ENCODE measurements around the gene C1orf174. TPM values are rescaled to one million over a fixed set of nuclear protein-coding genes. Genes with fewer than 3 reads are reported as not detected.

C1orf174 gene
- total RNA-seq, 3 donors from 2014 or later = 17.6 to 24.9 (median 18.1) TPM

- no peak overlapping the region for H3K4me3 ChIP-seq
- no peak for DNase-seq (ENCODE audit: low spot score in 2 of 2)
- peaks cover 7 to 14% of the 10 kb centered on the region in 2 donors for H3K9me3 ChIP-seq
- H3K4me1 ChIP-seq = no peaks in the 10 kb centered on the region
- H3K27ac ChIP-seq = no peak overlapping the region
- H3K36me3 ChIP-seq = peaks cover 13% of the 10 kb centered on the region
- intact Hi-C loops (cut with DNase I; ENCODE audit: low total_unique reads) = no loop called here
- H3K27me3 ChIP-seq = no peaks in the 10 kb centered on the region
- TF ChIP-seq POLR2A (IDR thresholded peaks at IDR 0.05) (no peak), CTCF (IDR thresholded peaks at IDR 0.05) (no peak), POLR2AphosphoS5 (IDR thresholded peaks at IDR 0.05) (no peak)
These were observed 25.3 kb downstream of the C1orf174 start for GRCh38 chr1:3874736-3875135.

GRCh38 chr1:3872546-3872945, 27.5 kb downstream of the C1orf174 start:
- H3K4me3 ChIP-seq = no peak overlapping the region
- TF ChIP-seq CTCF (IDR thresholded peaks at IDR 0.05) (no peak), POLR2AphosphoS5 (IDR thresholded peaks at IDR 0.05) (no peak), POLR2A (IDR thresholded peaks at IDR 0.05) (no peak)
- intact Hi-C loops (cut with DNase I; ENCODE audit: low total_unique reads) = no loop called here
- H3K27ac ChIP-seq = no peak overlapping the region
- no peaks in the 10 kb centered on the region for H3K9me3 ChIP-seq
- H3K27me3 ChIP-seq = no peaks in the 10 kb centered on the region
- H3K4me1 ChIP-seq = no peaks in the 10 kb centered on the region
- peaks cover 4% of the 10 kb centered on the region for H3K36me3 ChIP-seq
- DNase-seq (ENCODE audit: low spot score in 2 of 2) = no peak

GRCh38 chr1:3871451-3871805, 28.6 kb downstream of the C1orf174 start:
- H3K27me3 ChIP-seq = no peaks in the 10 kb centered on the region
- H3K9me3 ChIP-seq = no peaks in the 10 kb centered on the region
- no peak overlapping the region for H3K27ac ChIP-seq
- no peak overlapping the region for H3K4me3 ChIP-seq
- TF ChIP-seq CTCF (IDR thresholded peaks at IDR 0.05) (no peak), POLR2AphosphoS5 (IDR thresholded peaks at IDR 0.05) (no peak), POLR2A (IDR thresholded peaks at IDR 0.05) (no peak)
- DNase-seq (ENCODE audit: low spot score in 2 of 2) = no peak
- no peaks in the 10 kb centered on the region for H3K4me1 ChIP-seq
- no peaks in the 10 kb centered on the region for H3K36me3 ChIP-seq
- intact Hi-C loops (cut with DNase I; ENCODE audit: low total_unique reads) = no loop called here

GRCh38 chr1:3869751-3870301, 30.2 kb downstream of the C1orf174 start:
- intact Hi-C loops (cut with DNase I; ENCODE audit: low total_unique reads) = no loop called here
- no peaks in the 10 kb centered on the region for H3K27me3 ChIP-seq
- H3K27ac ChIP-seq = no peak overlapping the region
- no peak overlapping the region for H3K4me3 ChIP-seq
- no peaks in the 10 kb centered on the region for H3K9me3 ChIP-seq
- H3K36me3 ChIP-seq = no peaks in the 10 kb centered on the region
- H3K4me1 ChIP-seq = no peaks in the 10 kb centered on the region
- no peak for TF ChIP-seq CTCF (IDR thresholded peaks at IDR 0.05)
- TF ChIP-seq POLR2AphosphoS5 (IDR thresholded peaks at IDR 0.05) = no peak
- no peak for TF ChIP-seq POLR2A (IDR thresholded peaks at IDR 0.05)
- DNase-seq (ENCODE audit: low spot score in 2 of 2) = no peak

GRCh38 chr1:3868464-3869006, 31.5 kb downstream of the C1orf174 start:
- H3K27me3 ChIP-seq = no peaks in the 10 kb centered on the region
- no peaks in the 10 kb centered on the region for H3K9me3 ChIP-seq
- H3K36me3 ChIP-seq = no peaks in the 10 kb centered on the region
- H3K4me1 ChIP-seq = no peaks in the 10 kb centered on the region
- H3K4me3 ChIP-seq = no peak overlapping the region
- TF ChIP-seq CTCF (IDR thresholded peaks at IDR 0.05) = no peak
- no peak for TF ChIP-seq POLR2A (IDR thresholded peaks at IDR 0.05)
- no peak for TF ChIP-seq POLR2AphosphoS5 (IDR thresholded peaks at IDR 0.05)
- no peak overlapping the region for H3K27ac ChIP-seq
- intact Hi-C loops (cut with DNase I; ENCODE audit: low total_unique reads) = no loop called here
- DNase-seq (ENCODE audit: low spot score in 2 of 2) = no peak
